Astrocyte of the spinal cord (primary cell): ENCODE measurements around the gene NDUFA13.

ENCODE experiments used
- DNase-seq: peaks from one replicate; pipeline ENCODE4 v3.0.0; 2011; ENCODE audit warnings: low read depth, low spot score
- H3K4me3 ChIP-seq: 2 replicates; pipeline ENCODE4 v1.5.1; 2011; ENCODE audit warnings: low read depth, mild to moderate bottlenecking, low read length, moderate library complexity
- in situ Hi-C: cut with HindIII; loops from 2 replicates; pipeline ENCODE4 v1.10.0; 2017; ENCODE audit warnings: low sequenced_read_pairs
- TF ChIP-seq, protein P1 (sequence below): IDR thresholded peaks from 2 replicates; pipeline ENCODE4 v1.5.1; 2012; ENCODE audit warnings: low read depth, mild to moderate bottlenecking, low read length, inconsistent platforms

NDUFA13 gene

GRCh38 chr19:19559931-19560330, 43.9 kb downstream of the NDUFA13 start:
- TF ChIP-seq, protein P1, sequence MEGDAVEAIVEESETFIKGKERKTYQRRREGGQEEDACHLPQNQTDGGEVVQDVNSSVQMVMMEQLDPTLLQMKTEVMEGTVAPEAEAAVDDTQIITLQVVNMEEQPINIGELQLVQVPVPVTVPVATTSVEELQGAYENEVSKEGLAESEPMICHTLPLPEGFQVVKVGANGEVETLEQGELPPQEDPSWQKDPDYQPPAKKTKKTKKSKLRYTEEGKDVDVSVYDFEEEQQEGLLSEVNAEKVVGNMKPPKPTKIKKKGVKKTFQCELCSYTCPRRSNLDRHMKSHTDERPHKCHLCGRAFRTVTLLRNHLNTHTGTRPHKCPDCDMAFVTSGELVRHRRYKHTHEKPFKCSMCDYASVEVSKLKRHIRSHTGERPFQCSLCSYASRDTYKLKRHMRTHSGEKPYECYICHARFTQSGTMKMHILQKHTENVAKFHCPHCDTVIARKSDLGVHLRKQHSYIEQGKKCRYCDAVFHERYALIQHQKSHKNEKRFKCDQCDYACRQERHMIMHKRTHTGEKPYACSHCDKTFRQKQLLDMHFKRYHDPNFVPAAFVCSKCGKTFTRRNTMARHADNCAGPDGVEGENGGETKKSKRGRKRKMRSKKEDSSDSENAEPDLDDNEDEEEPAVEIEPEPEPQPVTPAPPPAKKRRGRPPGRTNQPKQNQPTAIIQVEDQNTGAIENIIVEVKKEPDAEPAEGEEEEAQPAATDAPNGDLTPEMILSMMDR, result no peak
- DNase-seq, result no peak
- in situ Hi-C loops, result no loop called here

GRCh38 chr19:19561946-19562664, 46.1 kb downstream of the NDUFA13 start:
- no peak overlapping the region for H3K4me3 ChIP-seq
- in situ Hi-C loops, result no loop called here
- DNase-seq, result no peak
- TF ChIP-seq, protein P1, result no peak

More at GRCh38 chr19:19559931-19560330, 43.9 kb downstream of the NDUFA13 start:
- H3K4me3 ChIP-seq, result no peak overlapping the region

GRCh38 chr19:19562665-19563347, 46.8 kb downstream of the NDUFA13 start:
- no peak overlapping the region for H3K4me3 ChIP-seq
- in situ Hi-C loops, result no loop called here
- no peak for DNase-seq
- TF ChIP-seq, protein P1, result no peak

DNA sequence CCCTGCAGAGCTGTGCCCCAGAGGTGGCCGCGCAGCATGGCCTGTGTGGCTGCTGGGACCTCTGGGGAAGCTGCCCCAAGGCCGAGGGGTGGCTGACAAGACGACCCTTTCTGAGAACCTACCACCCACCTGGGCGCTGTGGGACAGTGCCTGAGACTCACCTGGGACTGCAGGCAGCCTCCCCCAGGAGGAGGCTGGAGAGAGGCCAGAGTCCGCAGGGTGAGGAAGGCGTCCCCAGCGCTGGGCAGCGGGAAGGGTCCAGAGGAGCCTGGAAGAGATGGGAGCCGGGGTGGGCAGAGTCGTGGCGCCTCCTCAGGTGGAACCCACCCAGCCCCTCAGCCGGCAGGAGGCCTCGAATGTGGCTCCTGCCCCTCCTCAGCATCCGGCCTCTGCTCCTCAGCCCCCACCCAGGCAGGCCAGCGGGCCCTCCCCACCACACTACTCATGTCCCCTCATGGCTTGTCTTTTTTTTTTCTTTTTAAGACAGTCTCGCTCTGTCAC, 47.4 kb downstream of the NDUFA13 start:
- in situ Hi-C loops, result no loop called here
- H3K4me3 ChIP-seq, result no peak overlapping the region
- no peak for DNase-seq
- TF ChIP-seq, protein P1, result no peak

DNA sequence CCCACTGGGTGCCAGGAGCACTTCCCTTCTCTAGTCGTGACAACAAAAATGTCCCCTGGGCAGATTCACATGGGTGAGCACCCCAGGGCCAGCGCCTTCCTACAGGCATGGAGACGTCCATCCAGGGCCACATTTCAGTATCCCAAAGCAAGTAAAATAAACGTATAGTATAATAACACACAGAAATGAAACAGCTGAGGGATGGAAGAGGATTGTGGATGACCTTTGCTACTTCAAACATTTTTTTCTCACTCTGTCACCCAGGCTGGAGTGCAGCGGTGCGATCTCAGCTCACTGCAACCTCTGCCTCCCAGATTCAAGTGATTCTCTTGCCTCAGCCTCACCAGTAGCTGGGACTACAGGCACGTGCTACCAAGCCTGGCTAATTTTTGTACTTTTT, 50.3 kb downstream of the NDUFA13 start:
- in situ Hi-C loops, result no loop called here
- TF ChIP-seq, protein P1, result no peak
- H3K4me3 ChIP-seq, result no peak overlapping the region
- no peak for DNase-seq

DNA sequence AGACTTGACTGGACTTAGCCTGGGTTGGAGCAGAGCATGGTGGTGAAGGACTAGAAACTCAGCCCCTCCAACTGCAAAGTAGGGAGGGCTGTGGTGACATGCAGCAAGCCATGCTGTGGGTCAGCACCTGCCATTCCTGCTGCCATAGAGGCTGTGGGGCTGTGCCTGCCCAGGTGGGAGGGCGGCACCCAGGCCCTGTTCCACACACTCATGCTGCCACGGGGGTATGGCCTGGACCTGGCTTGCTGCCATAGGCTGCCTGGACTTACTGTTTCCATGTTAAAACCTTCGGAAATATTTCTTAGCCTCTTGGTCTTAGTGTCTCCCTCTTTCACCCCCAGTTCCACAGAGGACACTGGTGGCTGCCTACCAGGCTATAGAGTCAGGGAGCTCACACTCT, 51.4 kb downstream of the NDUFA13 start:
- TF ChIP-seq, protein P1, result no peak
- in situ Hi-C loops, result no loop called here
- no peak overlapping the region for H3K4me3 ChIP-seq

More for the DNA sequence above, 51.4 kb downstream of the NDUFA13 start:
- no peak for DNase-seq
